Ishikawa (cell line): ENCODE results near the gene EDEM1.

Experiments
- EGR1 ChIP-seq: IDR thresholded peaks from 2 replicates; pipeline ENCODE4 v1.6.1; 2012
- EP300 ChIP-seq: IDR thresholded peaks from 2 replicates; pipeline ENCODE4 v1.6.1; 2012; ENCODE audit warnings: borderline replicate concordance
- NFIC ChIP-seq: IDR thresholded peaks from 2 replicates; pipeline ENCODE4 v1.6.1; 2012

DNA sequence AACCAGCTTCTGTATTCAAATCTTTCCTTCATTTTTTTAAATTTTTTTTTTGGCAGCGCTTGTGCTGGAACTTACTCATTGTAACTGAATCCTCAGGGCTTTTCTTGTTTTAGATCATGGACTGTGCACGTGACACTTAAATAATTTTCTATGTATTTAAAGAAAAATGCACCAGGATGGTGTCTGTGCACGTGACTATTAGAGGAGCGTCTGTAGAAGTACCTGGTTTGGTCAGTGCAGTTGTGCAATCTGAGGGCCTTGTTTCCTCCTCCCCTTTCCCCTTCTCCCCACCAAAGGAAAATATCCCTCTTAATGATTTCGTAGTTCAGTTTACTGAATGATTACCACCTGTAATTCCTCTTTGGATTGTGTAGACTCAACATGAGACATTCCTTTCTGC, 31.3 kb downstream of the EDEM1 start:
- no peak for TF ChIP-seq EP300
- TF ChIP-seq EGR1, result no peak
- TF ChIP-seq NFIC, result no peak
